ENCODE measurements around the gene RIMS3.

RIMS3 gene

GRCh38 chr1:40665335-40666171, at the start of gene RIMS3:
Gene RIMS3, minus strand, starts transcription at chr1:40665682. Its CDS starts 23,757 bp downstream, at chr1:40641925.
- H3K4me3 ChIP-seq (replicated peaks; ENCODE audit: low read depth, low read length) = peak within 1 kb of the TSS; percentile 36
- peak; percentile 40 for DNase-seq (ENCODE audit: low read depth)
- TF ChIP-seq, protein P1, sequence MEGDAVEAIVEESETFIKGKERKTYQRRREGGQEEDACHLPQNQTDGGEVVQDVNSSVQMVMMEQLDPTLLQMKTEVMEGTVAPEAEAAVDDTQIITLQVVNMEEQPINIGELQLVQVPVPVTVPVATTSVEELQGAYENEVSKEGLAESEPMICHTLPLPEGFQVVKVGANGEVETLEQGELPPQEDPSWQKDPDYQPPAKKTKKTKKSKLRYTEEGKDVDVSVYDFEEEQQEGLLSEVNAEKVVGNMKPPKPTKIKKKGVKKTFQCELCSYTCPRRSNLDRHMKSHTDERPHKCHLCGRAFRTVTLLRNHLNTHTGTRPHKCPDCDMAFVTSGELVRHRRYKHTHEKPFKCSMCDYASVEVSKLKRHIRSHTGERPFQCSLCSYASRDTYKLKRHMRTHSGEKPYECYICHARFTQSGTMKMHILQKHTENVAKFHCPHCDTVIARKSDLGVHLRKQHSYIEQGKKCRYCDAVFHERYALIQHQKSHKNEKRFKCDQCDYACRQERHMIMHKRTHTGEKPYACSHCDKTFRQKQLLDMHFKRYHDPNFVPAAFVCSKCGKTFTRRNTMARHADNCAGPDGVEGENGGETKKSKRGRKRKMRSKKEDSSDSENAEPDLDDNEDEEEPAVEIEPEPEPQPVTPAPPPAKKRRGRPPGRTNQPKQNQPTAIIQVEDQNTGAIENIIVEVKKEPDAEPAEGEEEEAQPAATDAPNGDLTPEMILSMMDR (IDR thresholded peaks at IDR 0.05; ENCODE audit: low read length, missing control alignments) = no peak

- DNase-seq (ENCODE audit: low read depth) = no peak
- H3K4me3 ChIP-seq (replicated peaks; ENCODE audit: low read depth, low read length) = no peak overlapping the region
- TF ChIP-seq, protein P1 (IDR thresholded peaks at IDR 0.05; ENCODE audit: low read length, missing control alignments) = no peak
Measured at GRCh38 chr1:40712997-40713396, 47.5 kb upstream of the RIMS3 start.

DNA sequence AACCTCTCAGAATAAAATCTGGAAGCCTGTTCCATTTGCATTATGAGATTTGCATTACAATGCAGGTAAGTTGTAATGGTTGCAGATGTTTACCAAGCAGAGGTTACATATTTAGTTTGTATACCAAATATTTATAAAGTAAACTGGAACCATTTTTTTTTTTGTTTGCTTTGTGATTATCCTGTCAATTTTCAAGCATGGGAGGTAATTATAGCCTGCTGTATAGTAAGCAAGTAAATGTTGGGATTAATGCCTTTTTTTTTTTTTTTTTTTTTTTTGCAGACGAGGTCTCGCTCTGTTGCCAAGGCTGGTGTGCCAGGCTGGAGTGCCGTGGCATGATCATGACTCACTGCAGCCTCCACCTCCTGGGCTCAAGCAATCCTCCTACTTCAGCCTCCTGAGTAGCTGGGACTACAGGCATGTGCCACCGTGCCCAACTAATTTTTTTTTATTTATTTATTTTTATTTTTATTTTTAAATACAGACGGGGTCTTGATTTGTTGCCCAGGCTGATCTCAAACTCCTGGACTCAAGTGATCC, 47.0 kb upstream of the RIMS3 start:
- no peak overlapping the region for H3K4me3 ChIP-seq (replicated peaks; ENCODE audit: low read depth, low read length)
- TF ChIP-seq, protein P1 (IDR thresholded peaks at IDR 0.05; ENCODE audit: low read length, missing control alignments) = no peak
- no peak for DNase-seq (ENCODE audit: low read depth)

- H3K4me3 ChIP-seq (replicated peaks; ENCODE audit: low read depth, low read length) = peak overlapping the region; percentile 69
- DNase-seq (ENCODE audit: low read depth) = peak; percentile 60
- TF ChIP-seq, protein P1 (IDR thresholded peaks at IDR 0.05; ENCODE audit: low read length, missing control alignments) = no peak
Measured at GRCh38 chr1:40711465-40712404, 46.3 kb upstream of the RIMS3 start.

DNA sequence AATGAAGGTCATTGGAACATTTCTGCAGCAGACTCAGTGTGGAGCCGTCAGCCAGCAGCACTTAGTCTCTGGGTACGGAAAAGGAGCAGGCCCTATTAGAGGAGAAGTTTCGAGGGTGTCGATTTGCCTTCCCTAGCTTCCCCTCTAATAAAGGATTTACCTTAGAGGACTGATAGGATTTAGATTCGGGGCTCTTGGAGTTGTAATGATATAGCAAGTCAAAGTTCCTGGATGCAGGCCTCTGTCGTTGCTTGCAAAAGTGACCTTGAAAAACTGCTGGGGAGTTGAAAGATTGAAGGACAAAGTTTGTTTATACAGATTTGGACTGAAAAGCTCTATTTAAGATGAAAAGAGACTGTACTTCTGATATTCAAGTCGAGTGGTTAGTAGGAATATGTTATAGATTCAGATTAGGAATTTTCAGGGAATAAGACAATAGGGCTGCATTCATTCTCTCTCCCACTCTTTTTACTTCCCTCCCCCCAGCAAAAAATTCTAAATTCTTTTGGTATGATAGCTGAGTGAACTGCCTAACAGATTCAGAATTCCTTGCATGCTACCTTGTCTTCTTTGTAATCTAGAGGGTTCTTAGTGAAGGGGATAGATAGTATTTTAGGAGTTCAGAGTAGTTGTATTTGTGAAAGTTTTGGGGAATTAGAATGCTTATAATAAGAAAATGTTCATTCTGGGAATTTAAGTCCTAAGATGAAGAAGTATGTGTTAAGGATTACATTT, 45.3 kb upstream of the RIMS3 start:
- peak overlapping the region; percentile 69 for H3K4me3 ChIP-seq (replicated peaks; ENCODE audit: low read depth, low read length)
- DNase-seq (ENCODE audit: low read depth) = peak; percentile 19
- TF ChIP-seq, protein P1 (IDR thresholded peaks at IDR 0.05; ENCODE audit: low read length, missing control alignments) = no peak

DNA sequence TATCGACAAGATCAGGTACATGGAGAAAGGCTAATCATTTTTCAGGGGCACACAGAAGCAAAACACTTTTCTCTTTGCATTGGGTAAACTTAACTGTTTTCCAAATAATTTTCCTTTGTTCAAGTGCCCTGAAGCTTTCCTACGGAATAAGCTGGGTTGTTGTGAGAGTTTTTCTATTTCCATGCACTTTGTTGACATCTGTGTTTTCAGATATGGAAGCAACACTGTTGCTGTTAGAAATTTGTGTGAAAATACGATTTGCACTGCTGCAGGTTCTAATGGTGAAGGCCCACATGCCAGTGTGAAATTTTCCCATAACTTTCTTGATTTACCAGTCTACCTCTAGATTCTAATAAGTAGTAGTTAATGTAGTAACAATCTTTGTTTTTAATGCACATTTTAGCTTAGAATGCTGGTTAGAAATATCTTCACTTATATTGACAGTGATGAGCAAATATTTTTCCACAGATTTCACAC, 44.4 kb upstream of the RIMS3 start:
- TF ChIP-seq, protein P1 (IDR thresholded peaks at IDR 0.05; ENCODE audit: low read length, missing control alignments) = no peak
- no peak for DNase-seq (ENCODE audit: low read depth)
- peak overlapping the region; percentile 69 for H3K4me3 ChIP-seq (replicated peaks; ENCODE audit: low read depth, low read length)

Data from fibroblast of pulmonary artery (primary cell).